HG03175 (cell line): ENCODE measurements around the gene SFSWAP.
"Not testable (repeated sequence)": the region's sequence is repeated elsewhere in the genome, so short reads cannot be mapped to it uniquely, and the experiment has no call there.

Experiments
- ATAC-seq: cut with Tn5 transposase; IDR thresholded peaks from one replicate; pipeline ENCODE4 v1.9.1; 2021; ENCODE audit warnings: mild to moderate bottlenecking, moderate library complexity; ENCODE audit not compliant: unreplicated experiment

The SFSWAP gene

GRCh38 chr12:131803961-131804521 is 93.2 kb downstream of the SFSWAP start:
- ATAC-seq, result no peak

- no peak for ATAC-seq
These were observed 94.5 kb downstream of the SFSWAP start for GRCh38 chr12:131805421-131805820.

GRCh38 chr12:131806674-131807073 is 95.8 kb downstream of the SFSWAP start:
- ATAC-seq, result no peak

GRCh38 chr12:131808744-131809371 is 98.0 kb downstream of the SFSWAP start:
- ATAC-seq, result peak; percentile 57

GRCh38 chr12:131809476-131810254 is 98.8 kb downstream of the SFSWAP start:
- not testable (repeated sequence) for ATAC-seq

GRCh38 chr12:131810726-131811125 is 99.8 kb downstream of the SFSWAP start:
- no peak for ATAC-seq

- ATAC-seq, result no peak
These were observed 104.2 kb downstream of the SFSWAP start for GRCh38 chr12:131815131-131815530.

GRCh38 chr12:131816495-131816894 is 105.6 kb downstream of the SFSWAP start:
- no peak for ATAC-seq

- no peak for ATAC-seq
These were observed 106.4 kb downstream of the SFSWAP start for GRCh38 chr12:131817241-131817640.

- ATAC-seq, result no peak
These were observed 108.1 kb downstream of the SFSWAP start for GRCh38 chr12:131818821-131819585.

GRCh38 chr12:131824450-131824849 is 113.6 kb downstream of the SFSWAP start:
- no peak for ATAC-seq

- no peak for ATAC-seq
These were observed 114.4 kb downstream of the SFSWAP start for GRCh38 chr12:131825146-131825892.

GRCh38 chr12:131826097-131826928 is 115.4 kb downstream of the SFSWAP start:
- ATAC-seq, result no peak

- ATAC-seq, result peak; percentile 51
These were observed 117.2 kb downstream of the SFSWAP start, which contains the start of gene MMP17 for GRCh38 chr12:131827961-131828534. Gene MMP17, plus strand, starts transcription at chr12:131828393. Its CDS starts 102 bp downstream, at chr12:131828495.

GRCh38 chr12:131828671-131829355 is 117.9 kb downstream of the SFSWAP start:
- ATAC-seq, result no peak

- ATAC-seq, result no peak
These were observed 118.5 kb downstream of the SFSWAP start for GRCh38 chr12:131829356-131829747.

- no peak for ATAC-seq
These were observed 119.0 kb downstream of the SFSWAP start for GRCh38 chr12:131829791-131830334.

- ATAC-seq, result peak; percentile 39
These were observed 119.5 kb downstream of the SFSWAP start for GRCh38 chr12:131830335-131830913.
